Epithelial cell of proximal tubule (primary cell): ENCODE measurements around the gene RAG1. TPM values are rescaled to one million over a fixed set of nuclear protein-coding genes. Genes with fewer than 3 reads are reported as not detected.

ENCODE experiments used
- DNase-seq: peaks from one replicate; pipeline ENCODE4 v3.0.0-alpha.2; 2011; ENCODE audit warnings: low read depth
- H3K4me3 ChIP-seq: 2 replicates; pipeline ENCODE4 v1.5.1; 2011; ENCODE audit warnings: low read depth, mild to moderate bottlenecking, low read length
- total RNA-seq: library from RNA; depleted of rRNA; stranded (reverse); fragments of >200 nt; gene quantifications from 2 replicates; pipeline ENCODE4 v1.2.3, GENCODE V29; 2015
- TF ChIP-seq, protein P1 (sequence below): conservative IDR thresholded peaks from 2 replicates; pipeline ENCODE4 v1.5.1; 2012; ENCODE audit warnings: low read depth, mild to moderate bottlenecking, low read length

The RAG1 gene
- total RNA-seq, 1 donor from 2014 or later = 2.0 TPM

DNA sequence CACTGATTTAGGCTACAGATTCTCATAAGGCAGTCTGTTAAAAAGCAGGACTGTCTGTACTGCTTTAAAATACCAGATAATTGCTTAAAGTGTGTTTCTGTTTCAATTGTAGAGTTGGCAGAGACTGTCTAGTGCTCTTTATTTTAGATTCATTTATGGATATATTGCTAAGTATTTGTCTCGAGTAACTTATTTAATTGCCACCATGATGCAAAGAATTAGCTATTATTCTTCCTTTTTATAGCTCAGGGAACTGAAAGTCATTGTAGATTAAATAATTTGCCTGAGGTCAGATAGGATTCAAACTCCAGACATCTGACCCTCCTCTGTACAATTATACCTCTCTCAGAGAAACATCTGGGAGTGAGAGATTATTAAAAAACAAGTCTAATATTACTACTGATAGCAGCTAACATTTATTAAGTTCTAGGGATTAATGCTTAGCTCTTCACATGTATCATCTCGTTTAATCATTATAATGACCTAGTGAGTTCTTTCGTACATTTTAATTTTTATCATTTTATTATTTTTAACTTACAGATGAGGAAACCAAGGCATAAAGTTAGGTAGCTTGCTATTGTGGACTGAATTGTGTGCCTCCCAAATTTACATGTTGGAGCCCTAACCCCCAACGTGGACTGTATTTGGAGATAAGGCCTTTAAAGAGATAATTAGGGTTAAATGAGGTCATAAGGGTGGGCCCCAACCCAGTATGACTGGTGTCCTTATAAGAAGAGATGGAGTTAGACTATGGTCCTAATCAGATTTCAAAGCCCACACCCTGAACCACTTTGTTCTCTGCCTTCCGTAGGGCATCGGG lies 49.9 kb downstream of the RAG1 start:
- DNase-seq = no peak
- TF ChIP-seq, protein P1, sequence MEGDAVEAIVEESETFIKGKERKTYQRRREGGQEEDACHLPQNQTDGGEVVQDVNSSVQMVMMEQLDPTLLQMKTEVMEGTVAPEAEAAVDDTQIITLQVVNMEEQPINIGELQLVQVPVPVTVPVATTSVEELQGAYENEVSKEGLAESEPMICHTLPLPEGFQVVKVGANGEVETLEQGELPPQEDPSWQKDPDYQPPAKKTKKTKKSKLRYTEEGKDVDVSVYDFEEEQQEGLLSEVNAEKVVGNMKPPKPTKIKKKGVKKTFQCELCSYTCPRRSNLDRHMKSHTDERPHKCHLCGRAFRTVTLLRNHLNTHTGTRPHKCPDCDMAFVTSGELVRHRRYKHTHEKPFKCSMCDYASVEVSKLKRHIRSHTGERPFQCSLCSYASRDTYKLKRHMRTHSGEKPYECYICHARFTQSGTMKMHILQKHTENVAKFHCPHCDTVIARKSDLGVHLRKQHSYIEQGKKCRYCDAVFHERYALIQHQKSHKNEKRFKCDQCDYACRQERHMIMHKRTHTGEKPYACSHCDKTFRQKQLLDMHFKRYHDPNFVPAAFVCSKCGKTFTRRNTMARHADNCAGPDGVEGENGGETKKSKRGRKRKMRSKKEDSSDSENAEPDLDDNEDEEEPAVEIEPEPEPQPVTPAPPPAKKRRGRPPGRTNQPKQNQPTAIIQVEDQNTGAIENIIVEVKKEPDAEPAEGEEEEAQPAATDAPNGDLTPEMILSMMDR = no peak
- no peak overlapping the region for H3K4me3 ChIP-seq

DNA sequence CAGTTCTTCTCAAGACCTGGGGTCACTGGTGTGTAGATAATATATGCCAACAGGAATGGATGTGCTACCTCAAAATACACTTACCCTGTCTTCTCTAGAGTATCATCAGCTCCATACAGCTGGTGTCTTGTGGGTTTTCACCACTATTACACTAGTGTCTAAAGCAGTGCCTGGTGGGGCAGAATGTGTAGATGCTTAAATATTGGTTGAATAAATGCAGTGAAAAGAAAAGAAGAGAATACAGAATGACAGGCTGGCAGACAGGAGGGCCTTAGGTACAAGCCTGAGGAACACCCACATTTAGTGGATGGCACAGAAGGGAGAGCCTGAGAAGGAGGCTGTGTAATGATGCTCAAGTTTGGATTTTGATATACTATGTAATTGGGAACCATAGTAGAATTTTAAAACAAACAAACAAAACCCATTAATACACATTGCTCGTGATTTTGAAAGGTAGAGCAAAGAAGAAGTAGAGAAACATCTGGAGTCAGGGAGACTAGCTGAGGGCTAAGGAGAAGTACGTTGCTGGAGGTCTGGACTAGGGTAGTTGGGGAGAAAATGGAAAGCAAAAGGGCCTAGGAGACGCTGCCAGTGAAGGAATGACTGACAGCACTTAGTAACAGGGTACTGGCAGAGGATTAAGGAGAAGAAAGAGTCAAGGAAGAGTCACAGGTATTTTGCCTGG lies 50.7 kb downstream of the RAG1 start:
- no peak for DNase-seq
- no peak overlapping the region for H3K4me3 ChIP-seq
- TF ChIP-seq, protein P1 = no peak

DNA sequence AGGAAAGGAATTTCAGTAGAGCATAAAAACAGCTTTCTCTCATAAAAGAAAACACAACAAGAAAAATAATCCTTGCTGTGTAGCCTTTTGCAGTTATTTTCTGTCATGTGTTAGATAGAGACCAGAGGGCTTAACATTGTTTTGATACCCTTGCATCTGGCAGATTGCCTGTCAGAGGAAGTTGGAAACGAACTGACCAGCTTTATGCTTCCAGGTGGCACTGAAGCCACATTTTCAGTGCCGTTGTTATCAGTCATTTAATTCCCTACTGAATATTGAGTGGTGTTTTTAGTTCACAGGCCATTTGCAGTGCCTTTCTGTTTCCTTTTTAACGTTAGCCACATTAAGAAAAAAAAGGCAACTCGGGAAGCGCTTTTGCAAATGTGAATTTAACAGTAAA lies 51.7 kb downstream of the RAG1 start:
- TF ChIP-seq, protein P1 = no peak
- no peak for DNase-seq
- no peak overlapping the region for H3K4me3 ChIP-seq

DNA sequence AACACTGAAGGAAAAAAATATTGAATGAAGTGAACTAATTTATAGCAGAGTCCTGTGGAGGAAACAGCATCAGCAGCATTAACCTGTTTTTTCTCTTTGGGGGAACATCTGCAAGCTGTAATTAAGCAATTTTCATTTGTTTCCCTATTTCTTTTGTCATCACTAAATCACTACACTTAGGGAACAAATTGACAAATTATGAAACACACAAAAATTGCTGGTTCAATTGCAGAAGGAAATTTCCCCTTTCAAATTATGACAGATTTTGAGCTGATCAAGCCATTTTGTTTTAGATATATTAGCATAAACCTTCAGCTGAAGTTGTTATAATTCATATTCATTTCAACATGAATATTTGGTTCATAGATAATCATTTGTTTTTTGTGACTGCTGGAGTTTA lies 52.4 kb downstream of the RAG1 start:
- no peak for DNase-seq
- TF ChIP-seq, protein P1 = no peak
- no peak overlapping the region for H3K4me3 ChIP-seq

DNA sequence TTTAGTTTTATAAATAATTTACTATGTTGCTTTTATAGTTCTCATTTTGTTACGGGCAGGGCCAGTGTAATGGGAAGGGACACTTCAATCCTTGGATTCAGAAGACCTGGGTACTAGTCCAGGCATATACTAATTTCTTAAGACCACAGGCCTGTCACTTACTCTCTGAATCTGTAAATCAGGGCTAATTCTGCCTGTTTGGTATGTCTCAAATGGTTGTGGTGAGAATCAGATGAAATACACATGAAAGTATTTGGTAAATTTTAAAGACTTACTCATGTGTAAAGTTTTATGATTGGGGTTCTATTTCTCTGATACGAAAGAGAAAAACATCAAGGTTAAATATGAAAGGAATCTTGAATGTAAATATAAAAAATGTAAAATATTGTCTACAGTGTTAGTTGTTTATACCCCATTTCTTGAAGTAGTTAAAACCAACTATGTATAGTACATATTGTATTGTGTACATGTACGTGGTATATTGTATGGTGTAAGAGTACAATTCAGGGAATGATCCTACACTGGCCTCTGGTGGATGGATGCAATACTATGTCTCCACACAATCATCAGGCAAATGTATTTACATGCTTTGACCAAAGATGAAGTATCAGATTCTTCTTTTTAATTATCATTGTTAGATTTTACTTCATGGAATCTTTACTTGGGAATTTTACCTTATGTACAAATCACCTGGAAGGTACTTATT lies 54.8 kb downstream of the RAG1 start:
- TF ChIP-seq, protein P1 = peak; percentile 63
- H3K4me3 ChIP-seq = no peak overlapping the region
- no peak for DNase-seq

DNA sequence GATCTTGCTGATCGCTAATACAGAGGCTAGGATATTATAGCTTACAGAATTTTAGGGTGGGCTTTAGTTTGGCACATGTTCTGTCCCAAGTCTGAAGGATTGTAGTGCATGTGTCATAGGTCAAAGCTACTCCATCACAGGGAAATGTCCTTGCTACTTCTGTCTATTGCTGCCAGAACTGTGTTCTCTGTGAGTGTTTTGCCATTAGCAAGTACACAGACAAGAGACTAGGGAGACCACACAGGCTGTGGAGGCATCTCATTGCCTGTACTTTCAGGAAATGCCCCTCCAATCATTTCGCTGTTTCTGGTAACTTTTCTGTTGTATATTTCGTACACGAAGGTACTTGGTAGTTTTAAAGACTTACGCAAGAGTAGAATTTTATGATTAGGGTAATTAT lies 55.7 kb downstream of the RAG1 start:
- no peak for DNase-seq
- TF ChIP-seq, protein P1 = no peak

More for the DNA sequence above, 55.7 kb downstream of the RAG1 start:
- H3K4me3 ChIP-seq = no peak overlapping the region
